Neural cell (in vitro differentiated cells): Measurements from ENCODE around the gene SLCO6A1. TPM values are rescaled to one million over a fixed set of nuclear protein-coding genes. Genes with fewer than 3 reads are reported as not detected.

ENCODE experiments used
- H2AFZ ChIP-seq: fragments of 200-600, 300-800 bp; sonication (generic), shearing (Covaris generic); 2 replicates; pipeline ENCODE4 v1.6.0; 2014; ENCODE audit warnings: low read depth, mild to moderate bottlenecking, antibody characterized with exemption, low read length, moderate library complexity
- H3F3A ChIP-seq: fragments of 200-600 bp; shearing (Covaris generic); 2 replicates; pipeline ENCODE4 v1.6.1; 2016; ENCODE audit warnings: mild to moderate bottlenecking, moderate library complexity, mixed read lengths, antibody characterized with exemption, low read length; ENCODE audit not compliant: insufficient read depth, poor library complexity, severe bottlenecking
- H3K27ac ChIP-seq: fragments of 200-600, 300-800 bp; sonication (generic), shearing (Covaris generic); 2 replicates; pipeline ENCODE4 v1.5.1; 2014; ENCODE audit warnings: mild to moderate bottlenecking, low read length, moderate library complexity
- H3K27me3 ChIP-seq: fragments of 300-800, 200-600 bp; sonication (generic), shearing (Covaris generic); 2 replicates; pipeline ENCODE4 v1.6.0; 2014; ENCODE audit warnings: mild to moderate bottlenecking, low read depth, low read length, moderate library complexity; ENCODE audit not compliant: insufficient read depth
- H3K36me3 ChIP-seq: fragments of 300-800, 200-600 bp; sonication (generic), shearing (Covaris generic); 2 replicates; pipeline ENCODE4 v1.5.1; 2014; ENCODE audit warnings: mild to moderate bottlenecking, antibody characterized with exemption, low read length, moderate library complexity; ENCODE audit not compliant: insufficient read depth
- H3K4me2 ChIP-seq: fragments of 300-800, 200-600 bp; sonication (generic), shearing (Covaris generic); 2 replicates; pipeline ENCODE4 v1.6.0; 2014; ENCODE audit warnings: mild to moderate bottlenecking, low read length
- H3K4me3 ChIP-seq: fragments of 300-800, 200-600 bp; sonication (generic), shearing (Covaris generic); 2 replicates; pipeline ENCODE4 v1.5.1; 2014; ENCODE audit warnings: mild to moderate bottlenecking, low read length, moderate library complexity
- H3K79me2 ChIP-seq: fragments of 200-600 bp; shearing (Covaris generic); replicated peaks from 2 replicates; pipeline ENCODE4 v1.6.0; 2014; ENCODE audit warnings: mild to moderate bottlenecking, low read length, moderate library complexity; ENCODE audit not compliant: insufficient read depth
- H3K9ac ChIP-seq: fragments of 300-800, 200-600 bp; sonication (generic), shearing (Covaris generic); 2 replicates; pipeline ENCODE4 v1.6.1; 2016; ENCODE audit warnings: mild to moderate bottlenecking, low read length, mixed read lengths
- H3K9me2 ChIP-seq: fragments of 200-600 bp; shearing (Covaris generic); 2 replicates; pipeline ENCODE4 v1.6.1; 2016; ENCODE audit warnings: mild to moderate bottlenecking, low read length, mixed read lengths; ENCODE audit not compliant: insufficient read depth
- H3K9me3 ChIP-seq: fragments of 200-600, 300-800 bp; sonication (generic), shearing (Covaris generic); 2 replicates; pipeline ENCODE4 v1.6.1; 2016; ENCODE audit warnings: mild to moderate bottlenecking, mixed run types, low read length, moderate library complexity, mixed read lengths
- H4K20me1 ChIP-seq: fragments of 200-600 bp; shearing (Covaris generic); 2 replicates; pipeline ENCODE4 v1.6.1; 2016; ENCODE audit warnings: mild to moderate bottlenecking, mixed run types; ENCODE audit not compliant: insufficient read depth
- CTCF ChIP-seq: fragments of 450-650 bp; IDR thresholded peaks from 2 replicates; pipeline ENCODE4 v1.5.1; 2014; ENCODE audit warnings: antibody characterized with exemption, mild to moderate bottlenecking, moderate library complexity; ENCODE audit not compliant: poor library complexity, severe bottlenecking
- EP300 ChIP-seq: fragments of 450-650 bp; conservative IDR thresholded peaks from 2 replicates; pipeline ENCODE4 v1.6.1; 2014; ENCODE audit warnings: antibody characterized with exemption, mild to moderate bottlenecking, moderate library complexity; ENCODE audit not compliant: poor library complexity, severe bottlenecking
- EZH2 ChIP-seq: fragments of 200-600, 300-800 bp; shearing (Covaris generic), sonication (generic); IDR thresholded peaks from 2 replicates; pipeline ENCODE4 v1.6.1; 2014; ENCODE audit warnings: antibody characterized with exemption, low read length, borderline replicate concordance, mild to moderate bottlenecking; ENCODE audit not compliant: insufficient read depth, poor library complexity, severe bottlenecking
- MXI1 ChIP-seq: fragments of 450-650 bp; conservative IDR thresholded peaks from 2 replicates; pipeline ENCODE4 v1.6.1; 2014; ENCODE audit warnings: antibody characterized with exemption, mild to moderate bottlenecking; ENCODE audit not compliant: poor library complexity, severe bottlenecking
- POLR2AphosphoS5 ChIP-seq: IDR thresholded peaks from 2 replicates; pipeline ENCODE4 v1.6.1; 2012
- RAD21 ChIP-seq: fragments of 450-650 bp; conservative IDR thresholded peaks from 2 replicates; pipeline ENCODE4 v1.6.1; 2014; ENCODE audit warnings: antibody characterized with exemption, mild to moderate bottlenecking, moderate library complexity
- REST ChIP-seq: IDR thresholded peaks from 2 replicates; pipeline ENCODE4 v1.6.1; 2012; ENCODE audit warnings: borderline replicate concordance
- SMC3 ChIP-seq: fragments of 450-650 bp; conservative IDR thresholded peaks from 2 replicates; pipeline ENCODE4 v1.6.1; 2014; ENCODE audit warnings: antibody characterized with exemption, mild to moderate bottlenecking, moderate library complexity; ENCODE audit not compliant: poor library complexity
- polyA plus RNA-seq: library from polyadenylated mRNA; depleted of rRNA; stranded (reverse); fragments of >200 nt; gene quantifications from 2 replicates; pipeline ENCODE4 v1.2.3, GENCODE V29; 2014

SLCO6A1 gene
- polyA plus RNA-seq, 1 donor from 2014 or later = not detected

- H3K27me3 ChIP-seq = no peaks in the 10 kb centered on the region
- no peaks in the 10 kb centered on the region for H3K79me2 ChIP-seq
- H3K4me3 ChIP-seq = no peak overlapping the region
- H3K36me3 ChIP-seq = no peaks in the 10 kb centered on the region
- H3F3A ChIP-seq = no peaks in the 10 kb centered on the region
- no peak overlapping the region for H3K27ac ChIP-seq
- no peak overlapping the region for H3K4me2 ChIP-seq
- no peak overlapping the region for H2AFZ ChIP-seq
- H3K9ac ChIP-seq = no peak overlapping the region
- no peak for TF ChIP-seq EZH2
- no peak for TF ChIP-seq EP300
- no peak for TF ChIP-seq CTCF
- TF ChIP-seq REST = no peak
- no peaks in the 10 kb centered on the region for H4K20me1 ChIP-seq
- no peaks in the 10 kb centered on the region for H3K9me2 ChIP-seq
- no peaks in the 10 kb centered on the region for H3K9me3 ChIP-seq
Measured at GRCh38 chr5:102528600-102528999, 29.8 kb upstream of the SLCO6A1 start.

DNA sequence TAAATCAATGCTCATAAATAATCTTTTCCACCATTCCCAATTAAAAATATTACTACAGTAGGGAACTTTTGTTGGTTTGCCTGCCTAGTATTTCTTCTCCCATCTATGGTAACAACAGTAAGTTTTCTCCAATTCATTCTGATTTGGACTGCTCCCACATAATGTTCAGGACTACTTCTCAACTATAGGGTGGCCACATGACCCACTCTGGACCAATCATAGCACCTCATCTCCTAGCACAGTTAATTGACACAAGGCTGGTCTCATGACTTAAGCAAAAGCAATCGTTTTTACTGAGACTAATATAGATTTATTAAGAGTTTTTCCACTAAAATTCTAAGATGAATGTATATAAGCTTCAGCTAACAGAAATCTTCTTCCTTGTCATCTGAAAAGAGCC, 28.7 kb upstream of the SLCO6A1 start:
- no peaks in the 10 kb centered on the region for H3K9me3 ChIP-seq

More for the DNA sequence above, 28.7 kb upstream of the SLCO6A1 start:
- H3K36me3 ChIP-seq = no peaks in the 10 kb centered on the region
- H3K79me2 ChIP-seq = no peaks in the 10 kb centered on the region
- H3K27ac ChIP-seq = no peak overlapping the region
- H3F3A ChIP-seq = no peaks in the 10 kb centered on the region
- no peaks in the 10 kb centered on the region for H4K20me1 ChIP-seq
- TF ChIP-seq MXI1 = no peak
- TF ChIP-seq EP300 = no peak
- TF ChIP-seq POLR2AphosphoS5 = no peak
- TF ChIP-seq CTCF = no peak
- no peak for TF ChIP-seq RAD21
- TF ChIP-seq REST = no peak
- no peak for TF ChIP-seq EZH2
- no peak for TF ChIP-seq SMC3
- no peaks in the 10 kb centered on the region for H3K27me3 ChIP-seq
- no peak overlapping the region for H3K4me2 ChIP-seq
- H3K9ac ChIP-seq = no peak overlapping the region
- no peak overlapping the region for H2AFZ ChIP-seq
- H3K9me2 ChIP-seq = no peaks in the 10 kb centered on the region
- no peak overlapping the region for H3K4me3 ChIP-seq
